Mucosa of descending colon (tissue), 3 donors: ENCODE results near the gene ATP8B3. TPM values are rescaled to one million over a fixed set of nuclear protein-coding genes. Genes with fewer than 3 reads are reported as not detected.
A peak's percentile ranks its signal among the peaks of the same experiment; 100 is the strongest.
"Not testable (repeated sequence)": the region's sequence is repeated elsewhere in the genome, so short reads cannot be mapped to it uniquely, and the experiment has no call there.

ENCODE experiments used
- ATAC-seq: fragments of 200-7000 bp; cut with Tn5 transposase; one replicate; pipeline ENCODE4 v1.9.1; 2020; ENCODE audit warnings: mild to moderate bottlenecking, moderate library complexity
- DNase-seq, 3 donors: peaks; one replicate each; pipeline ENCODE4 v3.0.0-alpha.2; 2020
- H3K36me3 ChIP-seq: fragments of 200-600 bp; one replicate; pipeline ENCODE4 v1.8.0; 2021; ENCODE audit warnings: low read depth, mild to moderate bottlenecking
- H3K4me1 ChIP-seq: fragments of 200-600 bp; one replicate; pipeline ENCODE4 v1.8.0; 2021; ENCODE audit warnings: low read depth, mild to moderate bottlenecking
- H3K4me3 ChIP-seq: fragments of 200-600 bp; one replicate; pipeline ENCODE4 v1.8.0; 2021; ENCODE audit warnings: mild to moderate bottlenecking
- H3K9me3 ChIP-seq: fragments of 200-600 bp; one replicate; pipeline ENCODE4 v1.8.0; 2021; ENCODE audit warnings: mild to moderate bottlenecking
- CTCF ChIP-seq: fragments of 200-600 bp; IDR thresholded peaks from one replicate; pipeline ENCODE4 v1.8.0; 2022; ENCODE audit warnings: antibody characterized with exemption, mild to moderate bottlenecking
- intact Hi-C, 2 donors: fragments of 100-400 bp; cut with DNase I in 1 of 2; cut with micrococcal nuclease in 1 of 2; formaldehyde crosslinking; loops; one replicate each; pipeline versions ENCODE4 v1.11.0 to v1.11.1; 2022; cut with DNase I, micrococcal nuclease
- total RNA-seq, 3 donors: library from RNA; stranded (reverse); fragmentation: NEBNext Ultra II Directional in 2 of 3; extraction: Animal tissue kit (Norgen Biotek cat#: 25700) in 2 of 3; gene quantifications; one replicate each; pipeline versions ENCODE4 v1.2.1 to v1.2.4, GENCODE V29; 2021 to 2023
- donor health status: DM: no; HTN: no; CAD: no; lungs with moderate emphysema.
- donor health status: DM: no; HTN: no; CAD: no.
- donor health status: DM: no; HTN: yes; CAD: no.

The ATP8B3 gene
- total RNA-seq, 3 donors from 2014 or later, result 0.55 to 1.2 (median 0.80) TPM

GRCh38 chr19:1804858-1805257 lies 7.2 kb downstream of the ATP8B3 start:
- H3K9me3 ChIP-seq, result no peaks in the 10 kb centered on the region
- ATAC-seq (no peak), DNase-seq (no peak)
- intact Hi-C loops, result no loop called here
- no peaks in the 10 kb centered on the region for H3K4me1 ChIP-seq
- no peak overlapping the region for H3K4me3 ChIP-seq
- H3K36me3 ChIP-seq, result no peaks in the 10 kb centered on the region
- no peak for TF ChIP-seq CTCF

DNA sequence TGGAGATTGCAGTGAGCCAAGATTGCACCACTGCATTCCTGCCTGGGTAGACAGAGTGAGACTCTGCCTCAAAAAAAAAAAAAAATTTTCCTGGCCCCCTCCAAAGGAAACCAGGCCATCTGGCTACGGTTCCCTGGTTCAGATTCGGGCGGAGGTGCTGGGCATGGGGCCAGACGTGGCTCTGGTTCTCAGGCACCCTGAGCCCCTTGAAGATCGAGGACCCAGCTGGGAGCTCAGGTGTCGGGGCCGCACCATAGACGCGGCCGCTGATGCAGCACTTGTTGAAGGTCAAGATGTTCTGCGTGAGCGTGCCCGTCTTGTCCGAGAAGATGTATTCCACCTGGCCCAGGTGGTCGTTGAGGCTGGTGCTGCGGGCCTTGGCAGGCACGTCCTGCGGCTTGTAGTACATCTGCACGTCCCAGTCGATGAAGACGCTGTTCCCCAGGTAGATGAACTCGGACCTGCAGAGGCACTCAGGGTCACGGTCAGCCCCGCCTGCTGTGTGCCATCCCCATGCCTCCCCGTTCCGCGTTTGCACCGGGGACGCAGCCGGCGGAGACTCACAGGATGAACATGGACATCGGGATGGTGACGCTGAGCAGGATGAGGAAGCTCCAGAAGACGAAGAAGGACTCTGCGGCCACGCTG lies 12.3 kb downstream of the ATP8B3 start:
- no peaks in the 10 kb centered on the region for H3K9me3 ChIP-seq
- no peak for TF ChIP-seq CTCF
- DNase-seq, result no peak

GRCh38 chr19:1797313-1797712 lies 14.8 kb downstream of the ATP8B3 start:
- intact Hi-C loops, result not testable (repeated sequence)

More for the DNA sequence above, 12.3 kb downstream of the ATP8B3 start:
- no peaks in the 10 kb centered on the region for H3K36me3 ChIP-seq
- H3K4me1 ChIP-seq, result peaks cover 4% of the 10 kb centered on the region
- intact Hi-C loops, result no loop called here
- H3K4me3 ChIP-seq, result no peak overlapping the region
- ATAC-seq, result no peak

DNA sequence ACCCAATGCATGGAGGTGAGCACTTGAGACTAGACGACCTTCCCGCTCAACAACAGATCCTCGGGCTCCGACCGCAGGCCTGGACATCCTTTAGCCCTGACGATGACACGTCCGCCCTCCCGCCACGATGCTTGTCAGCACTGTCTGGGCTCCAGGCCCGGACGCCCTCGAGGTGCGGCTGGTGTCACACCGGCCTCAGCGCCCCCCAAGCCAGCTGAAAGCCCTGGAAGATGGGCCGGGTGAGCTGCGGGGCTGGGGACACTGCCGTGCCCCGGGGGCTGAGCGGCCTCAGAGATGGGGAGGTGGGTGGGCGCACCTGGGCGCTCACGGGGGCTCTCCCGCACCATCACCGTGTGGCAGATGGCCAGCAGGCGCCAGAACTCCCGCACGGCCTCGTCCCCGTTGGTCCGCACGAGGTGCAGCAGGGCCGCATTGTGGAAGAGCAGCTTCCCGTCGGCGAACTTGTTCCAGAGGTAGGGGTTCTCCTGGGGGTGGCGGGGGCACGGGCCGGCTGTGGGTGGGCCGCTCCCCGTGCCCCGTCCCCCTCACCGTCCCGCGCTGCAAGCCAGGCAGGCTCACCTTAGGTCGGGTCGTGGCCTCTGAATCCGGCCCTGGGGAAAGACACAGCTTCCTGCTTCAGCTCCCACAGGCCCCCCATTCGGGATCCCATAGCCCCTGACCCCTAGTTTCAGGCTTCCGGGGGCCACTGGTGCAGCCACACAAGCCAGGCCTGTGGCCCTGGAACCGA lies 15.5 kb downstream of the ATP8B3 start:
- H3K4me1 ChIP-seq, result peaks cover 4% of the 10 kb centered on the region
- intact Hi-C loops, result no loop called here
- no peak for TF ChIP-seq CTCF
- no peak overlapping the region for H3K4me3 ChIP-seq
- peak in 1 of 3 donors; percentile 38 for DNase-seq
- no peak for ATAC-seq
- H3K9me3 ChIP-seq, result no peaks in the 10 kb centered on the region
- H3K36me3 ChIP-seq, result no peaks in the 10 kb centered on the region

More at GRCh38 chr19:1797313-1797712, 14.8 kb downstream of the ATP8B3 start:
- not testable (repeated sequence) for ATAC-seq, H3K4me3 ChIP-seq, H3K36me3 ChIP-seq, H3K9me3 ChIP-seq, DNase-seq, H3K4me1 ChIP-seq

DNA sequence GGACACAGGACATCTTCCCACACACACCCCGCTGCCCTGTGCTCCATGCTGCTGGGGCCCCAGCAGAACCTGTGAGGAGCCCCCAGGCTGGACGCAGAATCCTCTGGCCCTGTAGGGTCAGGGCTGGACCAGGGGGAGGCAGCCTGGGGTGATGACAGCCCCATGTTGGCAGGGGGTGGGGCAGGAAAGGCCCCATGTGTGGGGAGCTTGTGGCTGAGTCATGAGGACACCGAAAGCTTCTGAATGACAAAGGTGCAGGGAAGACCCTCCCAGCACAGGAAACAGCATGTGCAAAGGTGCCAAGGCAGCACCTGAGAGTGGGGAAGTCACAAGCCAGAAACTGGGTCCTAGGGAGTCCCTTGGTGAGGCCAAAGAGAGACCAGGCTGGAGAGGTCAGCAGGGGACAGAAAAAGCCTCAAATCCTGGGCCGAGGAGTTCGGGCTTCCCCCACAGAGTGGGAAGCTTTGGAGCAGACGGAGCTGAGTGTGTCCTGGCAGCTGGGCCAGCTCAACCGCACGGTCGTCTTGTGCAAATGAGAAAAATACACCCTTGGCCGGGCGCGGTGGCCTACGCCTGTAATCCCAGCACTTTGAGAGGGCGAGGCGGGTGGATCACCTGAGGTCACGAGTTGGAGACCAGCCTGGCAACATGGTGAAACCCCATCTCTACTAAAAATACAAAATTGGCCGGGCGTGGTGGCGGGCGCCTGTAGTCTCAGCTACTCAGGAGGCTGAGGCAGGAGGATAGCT lies 17.5 kb downstream of the ATP8B3 start:
- Histone ChIP-seq H3K36me3 (no peaks in the 10 kb centered on the region), H3K4me3 (no peak overlapping the region), H3K9me3 (no peaks in the 10 kb centered on the region), H3K4me1 (peaks cover 4% of the 10 kb centered on the region)
- intact Hi-C loops, result no loop called here
- TF ChIP-seq CTCF, result no peak
- DNase-seq, result peak in 2 of 3 donors; percentile 32 to 43
- peak; percentile 49 for ATAC-seq

- DNase-seq (no peak), ATAC-seq (no peak)
- Histone ChIP-seq H3K4me3 (no peak overlapping the region), H3K36me3 (no peaks in the 10 kb centered on the region), H3K9me3 (no peaks in the 10 kb centered on the region), H3K4me1 (peaks cover 4% of the 10 kb centered on the region)
- intact Hi-C loops, result no loop called here
- no peak for TF ChIP-seq CTCF
Measured at GRCh38 chr19:1791879-1792278, 20.2 kb downstream of the ATP8B3 start.
